GM12878 (cell line): ENCODE measurements around the gene PLEKHH2. TPM values are rescaled to one million over a fixed set of nuclear protein-coding genes. Genes with fewer than 3 reads are reported as not detected.
"Not testable (repeated sequence)": the region's sequence is repeated elsewhere in the genome, so short reads cannot be mapped to it uniquely, and the experiment has no call there.

ENCODE experiments used
- ATAC-seq: fragments of 200-7000 bp; cut with Tn5 transposase; 3 replicates; pipeline ENCODE4 v1.9.1; 2020; ENCODE audit warnings: mild to moderate bottlenecking, moderate library complexity
- BruUV-seq: library from RNA; stranded (reverse); fragments of 400-500 nt; replicated peaks from 2 replicates; lab custom pipeline; 2021; lab: Mats Ljungman, UMichigan
- CTCF ChIA-PET: fragments of 300-600 bp; sonication (Branson Sonifier 250); formaldehyde crosslinking; extraction: SDS; loops from one replicate; lab custom pipeline; 2021; ENCODE audit warnings: inconsistent platforms; lab: Yijun Ruan, JAX
- POLR2A ChIA-PET: fragments of 350-600 bp; formaldehyde crosslinking; extraction: SDS; loops from one replicate; lab custom pipeline; 2021; ENCODE audit warnings: inconsistent platforms; lab: Charles Lee
- RAD21 ChIA-PET: fragments of 300-600 bp; sonication (Branson Sonifier 250); formaldehyde crosslinking; loops from one replicate; lab custom pipeline; 2023; ENCODE audit warnings: antibody characterized with exemption; ENCODE audit not compliant: unreplicated experiment; lab: Charles Lee
- SMC1A ChIA-PET: fragments of 300-600 bp; sonication (Branson Sonifier 250); formaldehyde crosslinking; loops from one replicate; lab custom pipeline; 2023; ENCODE audit not compliant: unreplicated experiment, uncharacterized antibody; lab: Charles Lee
- DNase-seq: peaks from one replicate; pipeline ENCODE4 v3.0.0-alpha.2; 2011; ENCODE audit warnings: low read depth, low spot score
- FAIRE-seq: peaks from 3 replicates; lab custom pipeline; 2011; peaks lifted over from hg19 to GRCh38; lab: Jason Lieb, UNC
- H2AFZ ChIP-seq: 2 replicates; pipeline ENCODE4 v1.6.0; 2011; ENCODE audit warnings: low read depth, low read length, control low read depth; ENCODE audit not compliant: control insufficient read depth
- H3K27ac ChIP-seq: 2 replicates; pipeline ENCODE4 v1.5.1; 2011; ENCODE audit warnings: control low read depth; ENCODE audit not compliant: control insufficient read depth, insufficient read depth
- H3K27me3 ChIP-seq, 2 experiments: replicated peaks in 1 of 2; 2 replicates each; pipeline versions ENCODE4 v1.6.0 to v1.6.1; 2011; ENCODE audit warnings: low read length in 1 of 2; ENCODE audit not compliant: control insufficient read depth in 2 of 2, insufficient read depth in 2 of 2
- H3K36me3 ChIP-seq, 2 experiments: 2 replicates each; pipeline ENCODE4 v1.5.1; 2011; ENCODE audit warnings: low read length in 1 of 2; ENCODE audit not compliant: control insufficient read depth in 2 of 2, insufficient read depth in 2 of 2
- H3K4me1 ChIP-seq: 2 replicates; pipeline ENCODE4 v1.6.1; 2011; ENCODE audit warnings: mild to moderate bottlenecking, low read length, moderate library complexity, mixed read lengths; ENCODE audit not compliant: control insufficient read depth, insufficient read depth
- H3K4me2 ChIP-seq: 2 replicates; pipeline ENCODE4 v1.6.0; 2011; ENCODE audit warnings: control low read depth; ENCODE audit not compliant: control insufficient read depth, insufficient read depth
- H3K4me3 ChIP-seq: fragments of 200-600 bp; sonication (generic); 2 replicates; pipeline ENCODE4 v1.5.1; 2016
- H3K79me2 ChIP-seq: 2 replicates; pipeline ENCODE4 v1.6.0; 2011; ENCODE audit warnings: low read length; ENCODE audit not compliant: control insufficient read depth, insufficient read depth
- H3K9ac ChIP-seq: 2 replicates; pipeline ENCODE4 v1.8.0; 2011; ENCODE audit warnings: low read length, control low read depth, mixed read lengths; ENCODE audit not compliant: control insufficient read depth, insufficient read depth
- H3K9me3 ChIP-seq: replicated peaks from 3 replicates; pipeline ENCODE4 v1.5.1; 2011; ENCODE audit warnings: mild to moderate bottlenecking, low read length; ENCODE audit not compliant: control insufficient read depth, insufficient read depth
- H4K20me1 ChIP-seq: 2 replicates; pipeline ENCODE4 v1.6.0; 2011; ENCODE audit not compliant: control insufficient read depth, insufficient read depth
- EGR1 ChIP-seq, 2 experiments: IDR thresholded peaks; 1 replicate in 1 of 2; 2 replicates in 1 of 2; pipeline ENCODE4 v1.6.1; 2011 to 2012; ENCODE audit warnings: low read depth in 2 of 2, low read length in 2 of 2, borderline replicate concordance in 1 of 2, mild to moderate bottlenecking in 1 of 2, moderate library complexity in 1 of 2
- NFIC ChIP-seq: IDR thresholded peaks from 2 replicates; pipeline ENCODE4 v1.6.1; 2012; ENCODE audit warnings: low read depth, mild to moderate bottlenecking, inconsistent platforms, low read length, moderate library complexity
- PRDM15 ChIP-seq: fragments of 450-650 bp; formaldehyde crosslinking; IDR thresholded peaks from 2 replicates; pipeline ENCODE4 v1.4.0; 2020; ENCODE audit warnings: mild to moderate bottlenecking, moderate library complexity
- TBL1XR1 ChIP-seq: IDR thresholded peaks from 2 replicates; pipeline ENCODE4 v1.6.1; 2012; ENCODE audit warnings: low read depth, low read length, improper control_type of control experiment
- WGBS: methylation state at CpG from one replicate; pipeline ENCODE4 v1.1.6; 2016; ENCODE audit warnings: low lambda C conversion rate; ENCODE audit not compliant: insufficient replicate concordance, insufficient coverage; ENCODE audit errors: missing lambda C conversion rate; 5-methylcytosine and 5-hydroxymethylcytosine counted together
- in situ Hi-C: fragments of 300-500 bp; cut with MboI; formaldehyde crosslinking; loops from 9 replicates; pipeline ENCODE4 v1.14.3; 2018; ENCODE audit warnings: mixed read lengths
- intact Hi-C: fragments of 100-400 bp; cut with micrococcal nuclease; formaldehyde crosslinking; loops from one replicate; pipeline ENCODE4 v1.14.2; 2022; ENCODE audit not compliant: unreplicated experiment
- polyA plus RNA-seq, 11 experiments: library from polyadenylated mRNA; depleted of rRNA in 4 of 11; unstranded in 6 of 11; stranded (reverse) in 5 of 11; fragments of >200 nt; fragmentation: Nextera tagmentation in 4 of 11; fragmentation: Illumina TruSeq in 1 of 11; extraction: Ambion mirVana in 4 of 11; extraction: Trizol in 1 of 11; gene quantifications; 1 replicate in 1 of 11; 2 replicates in 10 of 11; pipeline versions ENCODE4 v1.2.1 to v1.2.3, GENCODE V29; 2011 to 2016; ENCODE audit warnings: inconsistent platforms in 2 of 11, missing spikeins in 2 of 11, low read depth in 1 of 11
- total RNA-seq, 4 experiments: library from RNA; depleted of rRNA in 3 of 4; stranded (reverse); fragments of >200 nt in 3 of 4; fragmentation: Illumina TruSeq in 1 of 4; extraction: Trizol in 1 of 4; gene quantifications; 2 replicates each; pipeline versions ENCODE4 v1.2.1 to v1.2.3, GENCODE V29; 2013 to 2021
- TF ChIP-seq, protein P1 (sequence below): fragments of 450-650 bp; IDR thresholded peaks from 2 replicates; pipeline ENCODE4 v1.6.1; 2016; ENCODE audit warnings: mild to moderate bottlenecking, moderate library complexity, borderline replicate concordance

The PLEKHH2 gene
- total and polyA plus RNA-seq, 10 of the 15 experiments (the other 5 are each of a cell fraction or from before 2014, with no cell fraction given), result not detected

DNA sequence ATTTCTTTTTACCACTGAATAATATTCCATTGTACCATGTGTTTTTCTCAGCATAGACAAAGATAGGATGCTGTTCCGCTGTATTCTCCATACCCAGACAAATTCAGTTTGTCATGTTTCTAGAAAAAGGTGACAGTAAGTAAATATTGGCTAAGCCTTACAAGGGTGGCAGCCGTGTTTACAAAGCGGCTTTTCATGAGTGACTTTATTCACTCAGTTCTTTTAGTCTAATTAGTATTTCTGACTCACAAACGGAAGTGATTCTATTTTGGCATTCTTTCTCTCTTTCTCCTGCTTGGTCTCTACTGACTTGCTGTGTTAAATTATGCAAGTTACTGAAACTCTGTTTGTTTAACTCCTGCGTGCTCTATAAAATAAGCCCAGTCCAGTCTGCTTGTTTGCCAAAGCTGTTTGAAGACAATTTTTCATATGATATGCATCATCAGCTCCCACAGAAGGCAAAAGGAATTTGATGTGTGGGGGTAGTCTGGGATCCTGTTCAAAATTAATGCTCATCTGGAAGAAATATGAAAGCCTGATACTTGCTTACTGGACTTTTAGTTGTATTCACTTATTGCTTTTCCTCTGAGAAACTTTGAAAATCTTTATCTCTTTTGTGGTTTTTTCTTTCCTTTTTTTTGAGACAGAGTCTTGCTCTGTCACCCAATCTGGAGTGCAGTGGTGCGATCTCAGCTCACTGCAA lies 2.3 kb upstream of the PLEKHH2 start (continued):
- TF ChIP-seq, protein P1, sequence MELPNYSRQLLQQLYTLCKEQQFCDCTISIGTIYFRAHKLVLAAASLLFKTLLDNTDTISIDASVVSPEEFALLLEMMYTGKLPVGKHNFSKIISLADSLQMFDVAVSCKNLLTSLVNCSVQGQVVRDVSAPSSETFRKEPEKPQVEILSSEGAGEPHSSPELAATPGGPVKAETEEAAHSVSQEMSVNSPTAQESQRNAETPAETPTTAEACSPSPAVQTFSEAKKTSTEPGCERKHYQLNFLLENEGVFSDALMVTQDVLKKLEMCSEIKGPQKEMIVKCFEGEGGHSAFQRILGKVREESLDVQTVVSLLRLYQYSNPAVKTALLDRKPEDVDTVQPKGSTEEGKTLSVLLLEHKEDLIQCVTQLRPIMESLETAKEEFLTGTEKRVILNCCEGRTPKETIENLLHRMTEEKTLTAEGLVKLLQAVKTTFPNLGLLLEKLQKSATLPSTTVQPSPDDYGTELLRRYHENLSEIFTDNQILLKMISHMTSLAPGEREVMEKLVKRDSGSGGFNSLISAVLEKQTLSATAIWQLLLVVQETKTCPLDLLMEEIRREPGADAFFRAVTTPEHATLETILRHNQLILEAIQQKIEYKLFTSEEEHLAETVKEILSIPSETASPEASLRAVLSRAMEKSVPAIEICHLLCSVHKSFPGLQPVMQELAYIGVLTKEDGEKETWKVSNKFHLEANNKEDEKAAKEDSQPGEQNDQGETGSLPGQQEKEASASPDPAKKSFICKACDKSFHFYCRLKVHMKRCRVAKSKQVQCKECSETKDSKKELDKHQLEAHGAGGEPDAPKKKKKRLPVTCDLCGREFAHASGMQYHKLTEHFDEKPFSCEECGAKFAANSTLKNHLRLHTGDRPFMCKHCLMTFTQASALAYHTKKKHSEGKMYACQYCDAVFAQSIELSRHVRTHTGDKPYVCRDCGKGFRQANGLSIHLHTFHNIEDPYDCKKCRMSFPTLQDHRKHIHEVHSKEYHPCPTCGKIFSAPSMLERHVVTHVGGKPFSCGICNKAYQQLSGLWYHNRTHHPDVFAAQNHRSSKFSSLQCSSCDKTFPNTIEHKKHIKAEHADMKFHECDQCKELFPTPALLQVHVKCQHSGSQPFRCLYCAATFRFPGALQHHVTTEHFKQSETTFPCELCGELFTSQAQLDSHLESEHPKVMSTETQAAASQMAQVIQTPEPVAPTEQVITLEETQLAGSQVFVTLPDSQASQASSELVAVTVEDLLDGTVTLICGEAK, result no peak
- TF ChIP-seq EGR1 (IDR thresholded peaks at IDR 0.05; ENCODE audit: borderline replicate concordance in 1 of 2, low read depth in 2 of 2, low read length in 2 of 2), result no peak
- TF ChIP-seq PRDM15 (CRISPR knock-in tag), result no peak
- TF ChIP-seq TBL1XR1, result no peak
- TF ChIP-seq NFIC, result no peak
- TF ChIP-seq, all 136 proteins: peak for 0

DNA sequence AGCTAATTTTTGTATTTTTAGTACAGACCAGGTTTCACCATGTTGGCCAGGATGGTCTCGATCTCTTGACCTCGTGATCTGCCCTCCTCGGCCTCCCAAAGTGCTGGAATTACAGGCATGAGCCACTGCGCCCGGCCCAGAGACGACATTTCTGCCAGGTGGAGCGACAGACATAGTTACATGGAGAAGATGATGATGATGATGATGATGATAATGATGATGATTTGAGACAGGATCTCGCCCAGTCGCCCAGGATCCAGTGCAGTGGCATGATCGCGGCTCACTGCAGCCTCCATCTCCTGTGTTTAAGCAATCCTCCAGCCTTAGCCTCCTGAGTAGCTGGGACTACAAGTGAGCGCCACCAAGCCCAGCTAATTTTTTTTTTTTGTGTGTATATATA lies 907 bp upstream of the PLEKHH2 start:
- ATAC-seq, FAIRE-seq, in situ Hi-C loops, H2AFZ ChIP-seq, H3K9ac ChIP-seq, H3K4me2 ChIP-seq, H3K4me3 ChIP-seq, BruUV-seq, H4K20me1 ChIP-seq, H3K9me3 ChIP-seq, POLR2A ChIA-PET, DNase-seq, CTCF ChIA-PET, H3K36me3 ChIP-seq, SMC1A ChIA-PET, H3K4me1 ChIP-seq, H3K79me2 ChIP-seq, intact Hi-C loops, H3K27ac ChIP-seq, RAD21 ChIA-PET: not testable (repeated sequence)
- 70% methylated on average over 12 of the region's 12 CpGs for WGBS
- peaks cover 0 to 10% of the 10 kb centered on the region in 2 experiments for H3K27me3 ChIP-seq
